ENCODE results near the gene FRRS1L.

DNA sequence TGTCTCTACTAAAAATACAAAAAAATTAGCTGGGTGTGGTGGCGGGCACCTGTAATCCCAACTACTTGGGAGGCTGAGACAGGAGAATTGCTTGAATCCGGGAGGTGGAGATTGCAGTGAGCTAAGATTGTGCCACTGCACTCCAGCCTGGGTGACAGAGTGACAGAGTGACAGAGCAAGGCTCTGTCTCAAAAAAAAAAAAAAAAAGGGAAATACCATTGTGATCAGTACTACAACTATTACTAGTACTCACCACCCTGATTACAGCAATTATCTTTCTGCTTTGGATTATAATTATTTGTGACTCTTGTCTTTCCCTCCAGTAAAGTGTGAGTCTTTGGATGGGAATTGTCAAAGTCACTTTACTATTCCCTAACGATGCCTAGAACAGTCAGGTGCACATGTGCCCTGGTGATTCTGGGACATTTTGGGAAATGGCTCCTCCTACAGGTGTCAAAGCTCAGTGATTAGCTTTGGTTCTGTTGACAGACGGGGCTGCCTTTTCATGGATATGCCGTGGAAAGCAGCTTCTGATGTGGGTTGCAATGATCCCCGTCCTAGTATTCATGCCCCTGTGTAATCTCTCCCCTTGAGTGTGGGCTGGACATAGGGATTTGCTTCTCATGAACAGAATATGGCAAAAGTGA, 31.8 kb upstream of the FRRS1L start:
- TF ChIP-seq EP300 (IDR thresholded peaks at IDR 0.05; ENCODE audit: borderline replicate concordance): no peak
- TF ChIP-seq YY1 (IDR thresholded peaks at IDR 0.05; ENCODE audit: low read depth): no peak
- no peak for TF ChIP-seq TEAD4 (IDR thresholded peaks at IDR 0.05)
- no peak for TF ChIP-seq EGR1 (IDR thresholded peaks at IDR 0.05)
- TF ChIP-seq, protein P1, sequence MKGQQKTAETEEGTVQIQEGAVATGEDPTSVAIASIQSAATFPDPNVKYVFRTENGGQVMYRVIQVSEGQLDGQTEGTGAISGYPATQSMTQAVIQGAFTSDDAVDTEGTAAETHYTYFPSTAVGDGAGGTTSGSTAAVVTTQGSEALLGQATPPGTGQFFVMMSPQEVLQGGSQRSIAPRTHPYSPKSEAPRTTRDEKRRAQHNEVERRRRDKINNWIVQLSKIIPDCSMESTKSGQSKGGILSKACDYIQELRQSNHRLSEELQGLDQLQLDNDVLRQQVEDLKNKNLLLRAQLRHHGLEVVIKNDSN (IDR thresholded peaks at IDR 0.05): no peak
- TF ChIP-seq NFIC (IDR thresholded peaks at IDR 0.05): no peak
- TF ChIP-seq CEBPB (IDR thresholded peaks at IDR 0.05): no peak
- TF ChIP-seq, protein P2, sequence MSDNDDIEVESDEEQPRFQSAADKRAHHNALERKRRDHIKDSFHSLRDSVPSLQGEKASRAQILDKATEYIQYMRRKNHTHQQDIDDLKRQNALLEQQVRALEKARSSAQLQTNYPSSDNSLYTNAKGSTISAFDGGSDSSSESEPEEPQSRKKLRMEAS (IDR thresholded peaks at IDR 0.05): no peak
- TF ChIP-seq FOXM1 (IDR thresholded peaks at IDR 0.05; ENCODE audit: borderline replicate concordance, low read depth): no peak
- no peak for TF ChIP-seq TAF1 (IDR thresholded peaks at IDR 0.05; ENCODE audit: low read depth)
- peak; percentile 68 for TF ChIP-seq RAD21 (IDR thresholded peaks at IDR 0.05; ENCODE audit: low read depth)
- no peak for TF ChIP-seq CREB1 (IDR thresholded peaks at IDR 0.05; ENCODE audit: low read depth)
- TF ChIP-seq, protein P3, sequence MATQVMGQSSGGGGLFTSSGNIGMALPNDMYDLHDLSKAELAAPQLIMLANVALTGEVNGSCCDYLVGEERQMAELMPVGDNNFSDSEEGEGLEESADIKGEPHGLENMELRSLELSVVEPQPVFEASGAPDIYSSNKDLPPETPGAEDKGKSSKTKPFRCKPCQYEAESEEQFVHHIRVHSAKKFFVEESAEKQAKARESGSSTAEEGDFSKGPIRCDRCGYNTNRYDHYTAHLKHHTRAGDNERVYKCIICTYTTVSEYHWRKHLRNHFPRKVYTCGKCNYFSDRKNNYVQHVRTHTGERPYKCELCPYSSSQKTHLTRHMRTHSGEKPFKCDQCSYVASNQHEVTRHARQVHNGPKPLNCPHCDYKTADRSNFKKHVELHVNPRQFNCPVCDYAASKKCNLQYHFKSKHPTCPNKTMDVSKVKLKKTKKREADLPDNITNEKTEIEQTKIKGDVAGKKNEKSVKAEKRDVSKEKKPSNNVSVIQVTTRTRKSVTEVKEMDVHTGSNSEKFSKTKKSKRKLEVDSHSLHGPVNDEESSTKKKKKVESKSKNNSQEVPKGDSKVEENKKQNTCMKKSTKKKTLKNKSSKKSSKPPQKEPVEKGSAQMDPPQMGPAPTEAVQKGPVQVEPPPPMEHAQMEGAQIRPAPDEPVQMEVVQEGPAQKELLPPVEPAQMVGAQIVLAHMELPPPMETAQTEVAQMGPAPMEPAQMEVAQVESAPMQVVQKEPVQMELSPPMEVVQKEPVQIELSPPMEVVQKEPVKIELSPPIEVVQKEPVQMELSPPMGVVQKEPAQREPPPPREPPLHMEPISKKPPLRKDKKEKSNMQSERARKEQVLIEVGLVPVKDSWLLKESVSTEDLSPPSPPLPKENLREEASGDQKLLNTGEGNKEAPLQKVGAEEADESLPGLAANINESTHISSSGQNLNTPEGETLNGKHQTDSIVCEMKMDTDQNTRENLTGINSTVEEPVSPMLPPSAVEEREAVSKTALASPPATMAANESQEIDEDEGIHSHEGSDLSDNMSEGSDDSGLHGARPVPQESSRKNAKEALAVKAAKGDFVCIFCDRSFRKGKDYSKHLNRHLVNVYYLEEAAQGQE (IDR thresholded peaks at IDR 0.05; ENCODE audit: low read depth): no peak

All from Ishikawa (cell line).